Central memory CD4-positive, alpha-beta T cell (primary cell): ENCODE results near the gene MRPL28.
A peak's percentile ranks its signal among the peaks of the same experiment; 100 is the strongest.
"Not testable (repeated sequence)": the region's sequence is repeated elsewhere in the genome, so short reads cannot be mapped to it uniquely, and the experiment has no call there.

Experiments
- DNase-seq: peaks from one replicate; pipeline ENCODE4 v3.0.0; 2022
- total RNA-seq, 3 experiments: gene quantifications; one replicate each; lab custom pipeline; 2026; lab: John Stamatoyannopoulos, UW

The MRPL28 gene
- 14.3 to 82.2 (median 24.8) reads per million in 3 experiments for total RNA-seq

DNA sequence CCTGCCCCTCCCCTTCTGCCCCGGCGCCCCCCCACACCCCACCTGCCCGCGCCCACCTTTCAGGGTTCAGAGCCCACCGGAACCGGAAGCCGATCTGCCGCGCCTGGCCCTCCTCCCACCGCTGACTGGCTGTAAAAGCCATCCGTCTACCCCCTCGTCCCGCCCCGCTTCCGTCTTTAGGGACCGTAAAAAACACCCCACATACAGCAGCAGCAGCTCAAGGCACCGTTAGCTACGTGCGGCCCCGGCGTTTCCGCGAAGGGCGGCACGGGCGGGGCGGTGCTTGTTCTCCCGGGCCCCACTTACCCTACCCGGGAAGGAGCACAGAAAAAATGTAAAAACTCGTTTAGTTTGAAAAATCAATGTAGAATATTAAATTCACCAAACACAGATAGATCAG lies at the start of gene MRPL28:
TSS of gene MRPL28 (minus strand) at position 96 of the 400 bp plus-strand sequence. CDS start 320 bp downstream, outside the sequence.
- peak; percentile 87 for DNase-seq

DNA sequence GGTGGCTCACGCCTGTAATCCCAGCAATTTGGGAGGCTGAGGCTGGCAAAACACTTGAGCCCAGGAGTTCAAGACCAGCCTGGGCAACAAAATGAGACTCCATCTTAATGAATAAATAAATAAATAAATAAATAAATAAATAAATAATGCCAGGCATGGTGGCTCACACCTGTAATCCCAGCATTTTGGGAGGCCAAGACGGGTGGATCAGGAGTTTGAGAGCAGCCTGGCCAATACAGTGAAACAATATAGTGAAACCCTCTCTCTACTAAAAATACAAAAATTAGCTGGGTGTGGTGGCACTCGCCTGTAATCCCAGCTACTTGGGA lies 44.8 kb upstream of the MRPL28 start:
- DNase-seq: not testable (repeated sequence)

DNA sequence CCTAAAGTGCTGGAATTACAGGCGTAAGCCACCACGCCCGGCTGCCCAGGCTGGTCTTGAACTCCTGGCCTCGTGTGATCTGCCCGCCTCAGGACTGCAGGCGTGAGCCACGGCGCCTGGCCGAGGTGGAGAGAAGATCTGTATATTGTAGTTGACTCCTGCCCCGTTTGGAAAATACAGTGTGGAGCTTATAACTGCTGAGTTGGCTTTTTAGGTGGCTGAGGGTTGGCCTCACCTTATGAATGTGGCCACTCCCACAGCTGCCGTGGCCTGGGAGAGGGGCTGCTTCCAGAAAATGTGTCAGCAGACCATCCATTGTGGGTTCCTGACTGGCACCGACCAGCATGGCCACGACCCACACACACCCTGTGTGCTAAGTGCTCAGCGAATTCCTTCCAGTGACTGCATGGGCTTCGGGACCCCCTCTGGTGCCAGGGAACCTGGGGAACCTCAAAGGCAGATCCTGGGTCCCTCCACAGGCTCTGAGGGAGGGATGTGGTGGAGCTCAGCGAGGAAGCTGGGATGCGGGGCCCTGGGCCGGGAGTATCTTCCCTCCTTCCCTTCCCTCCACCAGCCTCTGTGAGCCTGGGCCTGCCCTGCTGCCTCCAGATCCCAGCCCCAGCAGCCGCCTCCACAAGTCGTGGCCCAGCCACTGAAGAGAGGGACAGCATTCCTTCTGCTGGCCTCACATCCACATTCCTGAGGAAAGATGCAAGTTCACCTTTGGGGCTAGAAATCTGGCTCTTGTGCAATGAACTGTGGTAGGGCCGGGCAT lies 44.2 kb upstream of the MRPL28 start:
- no peak for DNase-seq

DNA sequence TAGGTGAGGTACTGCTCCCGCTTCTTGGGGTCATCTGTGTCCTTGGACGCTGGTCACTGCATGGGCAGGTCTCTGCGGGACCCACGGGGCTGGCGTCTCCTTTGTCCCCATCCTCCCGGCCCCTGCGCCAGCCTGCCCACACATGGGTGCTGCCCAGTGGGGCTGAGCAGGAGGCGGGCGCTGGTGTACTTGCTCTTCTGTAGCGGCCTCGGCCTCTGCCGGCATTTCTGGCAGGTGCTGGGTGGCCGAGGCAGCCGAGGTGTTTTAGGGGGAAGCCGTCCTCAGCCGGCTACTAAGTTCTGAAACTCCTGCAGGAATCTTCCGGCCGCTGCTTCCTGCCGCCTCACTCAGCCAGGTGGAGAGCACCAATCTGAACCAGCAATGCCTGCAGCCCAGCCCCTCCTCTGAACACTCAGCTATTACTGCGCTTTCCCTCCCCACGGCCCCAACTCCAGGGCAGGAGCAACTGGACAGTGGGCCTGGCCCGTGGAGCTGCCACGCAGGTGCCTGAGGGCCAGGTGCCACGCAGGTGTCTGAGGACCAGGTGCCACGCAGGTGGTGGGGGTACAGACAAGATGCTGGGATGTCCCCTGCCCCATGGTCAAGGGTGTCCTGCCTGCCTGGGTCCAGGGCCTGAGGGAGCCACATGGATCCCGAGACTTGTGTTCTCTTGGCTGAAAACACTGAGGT lies 41.4 kb upstream of the MRPL28 start:
- DNase-seq: no peak

DNA sequence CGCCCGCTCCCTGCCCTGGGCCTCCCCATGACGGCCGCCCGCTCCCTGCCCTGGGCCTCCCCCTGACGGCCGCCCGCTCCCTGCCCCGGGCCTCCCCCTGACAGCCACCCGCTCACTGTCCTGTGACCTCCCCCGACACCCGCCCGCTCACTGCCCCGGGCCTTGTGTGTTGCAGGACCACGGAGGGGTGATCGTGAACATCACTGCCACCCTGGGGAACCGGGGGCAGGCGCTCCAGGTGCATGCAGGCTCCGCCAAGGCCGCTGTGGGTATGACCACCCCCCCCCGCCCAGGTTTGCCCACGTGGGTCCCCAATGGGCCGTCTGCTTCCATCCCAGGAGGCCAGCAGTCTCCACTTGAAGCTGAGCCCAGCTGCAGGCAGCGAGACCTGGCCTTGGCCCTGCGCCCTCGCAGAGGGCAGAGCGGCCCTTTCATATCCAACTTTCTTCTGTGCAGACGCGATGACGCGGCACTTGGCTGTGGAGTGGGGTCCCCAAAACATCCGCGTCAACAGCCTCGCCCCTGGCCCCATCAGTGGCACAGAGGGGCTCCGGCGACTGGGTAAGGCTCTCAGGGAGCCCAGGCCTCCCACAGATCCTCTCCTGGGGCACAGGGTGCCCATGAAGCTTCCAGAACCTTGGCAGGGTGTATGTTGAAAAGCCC lies 40.3 kb upstream of the MRPL28 start:
- DNase-seq: no peak

DNA sequence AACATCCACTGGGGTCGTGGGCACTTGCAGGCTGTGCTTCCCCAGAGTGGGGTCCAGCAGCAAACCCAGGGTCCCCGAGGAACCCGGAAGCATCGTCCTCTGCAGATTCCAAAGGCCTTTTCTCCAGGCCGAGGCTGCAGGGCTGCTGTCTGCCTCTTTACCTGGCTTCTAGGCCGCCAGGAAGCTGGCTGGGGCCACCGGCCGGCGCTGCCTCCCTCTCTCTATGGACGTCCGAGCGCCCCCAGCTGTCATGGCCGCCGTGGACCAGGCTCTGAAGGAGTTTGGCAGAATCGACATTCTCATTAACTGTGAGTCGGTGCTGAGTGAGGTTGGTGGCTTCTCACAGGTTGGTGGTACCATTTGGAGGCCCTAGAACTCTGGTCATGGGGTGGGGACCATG lies 36.9 kb upstream of the MRPL28 start:
- DNase-seq: no peak

DNA sequence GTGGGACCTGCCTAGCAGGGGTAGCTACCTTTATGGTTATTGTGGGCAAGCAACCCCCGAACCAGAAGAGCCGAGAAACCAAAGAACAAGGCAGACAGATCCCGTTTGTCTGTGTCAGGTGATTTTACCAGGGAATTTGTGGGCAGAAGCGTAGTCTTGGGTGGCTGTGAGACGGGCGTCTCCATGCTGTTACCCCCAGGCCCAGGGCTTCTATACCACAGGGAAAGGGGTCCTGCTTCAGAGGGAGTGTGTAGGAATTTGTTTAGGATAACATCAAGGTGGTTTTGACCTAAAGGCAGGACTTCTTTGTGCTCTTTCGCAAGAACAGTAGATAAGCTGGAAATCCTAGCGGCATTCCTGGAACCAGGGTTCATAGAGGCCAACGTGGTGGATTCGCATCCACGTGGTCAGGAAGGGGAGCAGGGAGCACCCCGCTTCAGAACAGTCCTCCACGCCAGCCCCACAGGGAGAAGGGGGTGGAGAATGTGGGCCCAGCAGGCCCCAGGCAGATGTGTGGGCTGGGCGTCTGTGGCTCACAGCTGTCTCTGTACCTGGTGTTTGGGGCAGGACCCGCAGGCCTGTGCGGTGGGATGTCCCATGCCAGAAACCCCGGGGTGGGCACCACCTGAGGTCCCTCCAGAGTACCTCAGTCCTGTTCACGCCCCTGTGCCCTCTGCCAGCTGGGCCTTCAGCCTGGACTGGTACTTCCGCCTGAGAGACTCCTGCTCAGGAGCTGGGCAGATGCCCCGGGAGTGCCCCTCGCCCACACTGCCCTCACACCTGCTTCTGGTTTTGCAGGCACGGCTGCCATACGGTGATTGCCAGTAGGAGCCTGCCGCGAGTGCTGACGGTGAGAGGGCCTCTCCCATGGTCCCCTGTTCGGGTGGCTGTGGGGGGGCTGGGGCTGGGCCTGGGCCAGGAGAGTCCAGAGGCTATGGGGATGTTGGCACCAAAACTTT lies 35.5 kb upstream of the MRPL28 start:
- DNase-seq: no peak

DNA sequence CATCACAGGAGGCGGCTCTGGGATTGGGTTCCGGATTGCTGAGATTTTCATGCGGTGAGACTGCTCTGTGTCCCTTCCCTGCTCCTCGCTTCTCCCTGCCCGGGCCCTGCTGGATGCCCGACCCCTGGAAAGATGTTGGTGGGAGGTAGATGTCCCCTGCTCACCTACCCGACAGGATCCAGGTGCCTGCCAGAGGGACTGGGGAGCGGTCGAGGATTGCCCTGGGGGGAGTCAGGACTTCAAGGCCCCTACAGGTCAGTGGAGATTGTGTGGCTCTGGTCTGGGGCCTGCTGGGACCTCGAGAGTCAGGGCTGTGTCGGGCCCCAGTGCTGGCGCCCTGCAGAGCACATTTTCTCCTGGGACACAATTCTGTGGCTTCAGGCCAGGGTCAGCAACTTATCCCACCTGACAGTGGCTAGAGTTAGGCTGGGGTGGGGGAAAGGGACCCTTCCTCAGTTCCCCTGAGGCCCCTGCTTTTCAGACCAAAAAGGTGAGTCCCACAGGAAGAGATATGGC lies 34.7 kb upstream of the MRPL28 start:
- no peak for DNase-seq

DNA sequence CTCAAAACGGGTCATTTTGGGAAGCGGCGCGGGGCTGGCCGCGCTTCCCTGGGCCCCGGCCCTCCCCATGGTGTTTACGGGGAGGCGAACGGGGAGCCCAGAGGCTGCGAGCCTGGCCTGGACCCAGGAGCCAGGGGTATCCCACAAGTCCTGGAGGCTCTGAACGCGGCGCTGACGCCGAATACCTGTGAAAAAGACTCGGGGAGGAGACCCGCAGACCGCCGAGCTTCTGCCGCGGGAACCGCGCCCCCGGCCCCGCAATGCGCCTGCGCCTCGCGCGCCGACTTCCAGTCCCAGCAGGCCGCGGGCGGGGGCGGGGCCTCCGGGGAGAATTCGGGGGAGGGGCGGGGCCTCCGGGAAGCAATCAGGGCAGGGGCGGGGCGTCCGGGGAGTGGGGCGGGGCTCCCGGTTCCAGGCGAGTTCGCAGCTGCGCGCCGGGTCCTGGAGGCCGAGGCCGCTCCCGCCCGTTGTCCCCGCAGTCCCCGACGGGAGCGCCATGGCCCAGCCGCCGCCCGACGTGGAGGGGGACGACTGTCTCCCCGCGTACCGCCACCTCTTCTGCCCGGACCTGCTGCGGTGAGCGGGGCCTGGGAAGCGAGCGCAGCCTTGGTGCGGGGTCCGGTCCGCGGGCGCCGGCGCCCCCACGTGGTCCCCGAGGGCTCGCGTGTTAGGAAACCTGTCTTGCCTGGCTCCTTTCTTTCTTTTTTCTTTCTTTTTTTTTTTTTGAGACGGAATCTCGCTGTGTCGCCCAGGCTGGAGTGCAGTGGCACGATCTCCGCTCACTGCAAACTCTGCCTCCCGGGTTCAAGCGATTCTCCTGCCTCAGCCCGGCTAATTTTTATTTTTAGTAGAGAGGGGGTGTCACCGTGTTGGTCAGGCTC lies 31.4 kb upstream of the MRPL28 start, which contains the start of gene DECR2:
TSS of gene DECR2 (plus strand) at position 418 of the 881 bp plus-strand sequence. CDS start at position 497, 79 bp downstream.
- DNase-seq: peak; percentile 92

DNA sequence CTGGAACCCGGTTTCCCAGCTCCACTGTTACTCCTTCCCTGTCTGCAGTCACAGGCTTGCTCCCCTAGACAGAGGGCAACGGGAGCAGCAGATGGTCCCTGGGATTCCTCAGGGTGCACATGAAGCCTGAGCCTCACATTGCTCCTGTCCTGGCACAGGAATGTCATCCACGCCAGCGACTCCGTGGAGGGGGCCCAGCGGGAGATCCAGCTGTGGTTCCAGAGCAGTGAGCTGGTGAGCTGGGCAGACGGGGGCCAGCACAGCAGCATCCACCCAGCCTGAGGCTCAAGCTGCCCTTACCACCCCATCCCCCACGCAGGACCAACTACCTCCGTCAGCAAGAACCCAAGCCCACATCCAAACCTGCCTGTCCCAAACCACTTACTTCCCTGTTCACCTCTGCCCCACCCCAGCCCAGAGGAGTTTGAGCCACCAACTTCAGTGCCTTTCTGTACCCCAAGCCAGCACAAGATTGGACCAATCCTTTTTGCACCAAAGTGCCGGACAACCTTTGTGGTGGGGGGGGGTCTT lies 29.8 kb upstream of the MRPL28 start:
- DNase-seq: no peak

DNA sequence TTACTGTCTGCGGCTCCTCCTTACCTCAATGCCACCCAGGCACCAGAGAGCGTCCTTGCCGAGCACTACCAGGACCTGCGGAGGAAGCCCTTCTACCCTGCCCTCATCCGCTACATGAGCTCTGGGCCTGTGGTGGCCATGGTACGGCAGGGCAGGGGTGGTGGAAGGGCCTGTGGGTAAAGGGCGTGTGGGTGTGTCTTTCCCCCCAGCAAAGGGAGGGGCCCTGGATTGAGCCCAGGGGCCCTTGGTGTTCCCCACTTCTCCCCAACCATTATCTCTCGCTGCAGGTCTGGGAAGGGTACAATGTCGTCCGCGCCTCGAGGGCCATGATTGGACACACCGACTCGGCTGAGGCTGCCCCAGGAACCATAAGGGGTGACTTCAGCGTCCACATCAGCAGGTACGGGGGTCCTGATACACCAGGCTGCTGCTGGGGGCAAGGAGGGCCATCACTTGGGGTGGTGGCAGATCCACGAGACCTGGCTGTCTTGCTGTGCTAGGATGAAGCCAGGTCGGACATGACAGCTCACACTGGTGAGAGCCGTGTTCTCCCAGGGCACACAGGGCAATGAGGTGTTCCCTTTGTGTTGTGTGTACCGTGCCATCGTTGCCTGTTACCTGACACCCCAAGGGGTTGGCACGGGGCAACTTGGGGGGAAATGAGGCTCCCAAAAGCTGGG lies 29.1 kb upstream of the MRPL28 start:
- no peak for DNase-seq

DNA sequence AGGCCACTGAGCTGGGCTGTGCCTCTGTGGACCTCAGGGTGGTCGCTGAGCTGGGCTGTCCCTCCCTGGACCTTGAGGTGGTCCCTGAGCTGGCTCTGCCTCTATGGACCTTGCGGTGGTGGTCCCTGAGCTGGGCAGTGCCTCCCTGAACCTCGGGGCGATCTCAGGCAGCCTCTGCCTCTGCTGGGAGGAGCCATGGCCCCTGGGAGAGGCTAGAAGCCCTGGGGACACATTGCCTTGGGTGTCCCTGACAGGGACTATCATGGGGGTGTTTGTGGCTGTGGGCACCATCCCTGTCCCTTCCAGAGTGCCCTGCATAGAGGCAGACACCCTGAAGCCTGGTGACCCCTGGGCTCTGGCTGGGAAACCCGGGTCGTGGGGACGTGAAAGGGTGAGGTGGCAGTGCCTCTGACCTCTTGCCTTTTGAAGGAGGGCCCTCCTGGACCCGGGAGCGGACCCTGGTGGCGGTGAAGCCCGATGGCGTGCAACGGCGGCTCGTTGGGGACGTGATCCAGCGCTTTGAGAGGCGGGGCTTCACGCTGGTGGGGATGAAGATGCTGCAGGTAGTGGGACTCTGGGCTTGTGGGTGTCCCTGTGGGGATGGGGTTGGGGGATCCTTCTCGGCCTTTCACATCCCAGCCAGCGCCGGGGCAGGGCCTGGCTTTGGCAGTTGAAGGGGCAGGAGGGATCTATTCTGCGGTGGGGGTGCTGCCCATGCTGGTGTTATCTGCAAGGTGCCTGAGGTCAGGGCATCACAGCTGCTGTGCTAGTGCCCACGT lies 28.4 kb upstream of the MRPL28 start:
- no peak for DNase-seq

DNA sequence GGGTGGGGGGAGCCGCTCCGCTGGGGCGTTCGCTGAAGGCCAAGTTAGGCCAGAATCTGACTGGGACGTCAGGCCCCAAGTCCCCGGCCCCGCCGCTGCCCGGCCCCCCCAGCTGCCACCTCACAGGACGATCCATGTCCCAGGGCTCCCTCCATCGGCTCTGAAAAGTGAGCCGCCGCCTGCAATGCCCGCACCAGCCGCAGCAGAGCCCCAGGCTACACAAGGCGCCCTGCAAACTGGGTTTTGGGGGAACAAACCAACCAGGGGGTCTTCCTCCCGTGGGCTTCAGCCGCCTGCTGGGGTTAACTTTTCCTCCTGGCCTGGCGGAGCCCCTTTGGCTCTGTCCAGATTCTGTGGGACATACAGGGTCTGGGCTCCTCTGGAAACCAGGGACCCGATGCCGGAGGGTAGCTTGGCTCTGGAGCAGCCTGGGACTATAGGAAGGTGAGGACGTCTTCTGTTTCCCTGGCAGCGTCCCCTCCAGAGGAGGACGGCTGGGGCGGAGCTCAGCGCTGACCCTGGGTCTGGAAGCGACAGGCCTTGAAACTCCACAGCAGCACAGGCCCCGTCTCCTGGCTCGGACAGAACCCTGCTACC lies 27.5 kb upstream of the MRPL28 start:
- DNase-seq: peak; percentile 22

DNA sequence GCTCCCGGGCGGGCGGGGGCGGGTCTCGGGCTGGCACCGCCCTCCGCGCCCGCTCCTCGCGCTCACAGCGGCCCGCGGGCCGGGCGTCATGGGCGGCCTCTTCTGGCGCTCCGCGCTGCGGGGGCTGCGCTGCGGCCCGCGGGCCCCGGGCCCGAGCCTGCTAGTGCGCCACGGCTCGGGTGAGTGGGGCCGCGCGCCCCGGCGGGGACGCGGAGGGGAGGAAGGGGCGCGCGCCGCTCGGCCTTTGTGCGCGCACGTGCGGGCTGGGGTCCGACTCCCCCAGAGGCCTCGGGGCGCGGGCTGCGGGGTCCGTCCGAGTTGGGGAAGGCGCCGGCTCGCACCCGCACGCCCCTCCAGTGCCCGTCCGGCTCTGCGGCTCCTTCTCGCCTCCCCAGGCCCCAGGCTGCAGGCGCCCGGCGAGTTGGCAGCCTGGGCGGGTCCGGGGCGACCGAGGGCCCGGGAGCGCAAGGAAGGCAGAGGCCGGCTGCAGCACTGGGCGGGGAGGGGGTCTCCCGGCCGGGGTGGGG lies 26.9 kb upstream of the MRPL28 start, which contains the start of gene NME4:
TSS of gene NME4 (plus strand) at position 65 of the 527 bp plus-strand sequence. CDS start at position 89, 24 bp downstream.
- peak; percentile 18 for DNase-seq

DNA sequence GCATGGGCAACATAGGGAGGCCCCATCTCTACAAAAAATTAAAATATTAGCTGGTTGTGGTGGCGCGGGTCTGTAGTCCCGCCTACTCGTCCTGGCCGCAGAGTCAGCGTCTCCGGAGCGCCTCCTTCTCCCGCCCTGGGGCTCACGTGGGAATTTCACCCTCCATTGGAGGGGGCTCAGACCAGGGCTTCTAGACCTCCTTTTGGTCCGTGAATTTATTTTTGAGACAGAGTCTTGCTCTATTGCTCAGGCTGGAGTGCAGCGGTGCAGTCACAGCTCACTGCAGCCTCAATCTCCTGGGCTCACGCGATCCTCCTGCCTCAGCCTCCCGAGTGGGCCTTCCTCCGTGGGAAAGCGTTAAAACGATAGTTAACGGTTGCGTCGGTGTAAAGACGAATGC lies 26.3 kb upstream of the MRPL28 start:
- DNase-seq: no peak

DNA sequence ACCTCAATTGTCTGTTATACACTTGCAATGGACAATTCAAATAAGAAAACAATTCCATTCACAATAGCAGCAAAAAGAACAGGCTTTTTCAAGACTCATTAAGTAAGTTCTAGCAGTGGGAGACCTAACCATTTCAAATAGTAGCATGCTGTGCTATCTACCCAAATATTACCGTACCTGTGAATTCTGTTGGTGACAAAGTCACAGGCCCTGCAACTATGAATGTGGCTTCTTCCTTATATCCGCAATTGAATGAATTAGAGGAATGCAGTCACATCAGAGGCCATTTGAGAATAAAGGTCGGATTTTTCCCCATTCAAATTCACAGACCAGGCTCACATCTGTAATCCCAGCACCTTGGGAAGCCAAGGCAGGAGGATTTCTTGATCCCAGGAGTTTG lies 25.9 kb upstream of the MRPL28 start:
- no peak for DNase-seq

DNA sequence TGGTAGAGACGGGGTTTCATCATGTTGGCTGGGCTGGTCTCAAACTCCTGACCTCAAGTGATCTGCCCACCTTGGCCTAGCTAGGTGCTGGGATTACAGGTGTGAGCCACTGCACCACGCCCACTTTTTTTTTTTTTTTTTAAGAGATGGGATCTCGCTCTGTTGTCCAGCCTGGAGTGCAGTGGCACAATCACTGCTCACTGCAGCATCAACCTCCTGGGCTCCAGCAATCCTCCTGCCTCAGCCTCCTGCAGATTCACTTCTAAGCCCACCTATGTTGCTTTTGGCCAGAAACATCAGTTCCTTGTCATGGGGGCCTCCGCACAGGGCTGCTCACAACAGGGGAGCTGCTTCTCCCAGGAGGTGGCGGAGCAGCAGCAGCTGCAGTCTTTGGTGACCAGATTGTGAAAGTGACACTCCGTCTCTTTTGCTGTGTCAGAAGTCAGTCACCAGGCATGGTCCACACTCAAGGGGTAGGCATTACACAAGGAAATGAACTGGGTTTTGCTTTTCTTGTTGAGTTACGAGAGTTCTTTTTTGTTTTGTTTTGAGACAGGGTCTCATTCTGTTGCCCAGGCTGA lies 22.2 kb upstream of the MRPL28 start:
- no peak for DNase-seq

DNA sequence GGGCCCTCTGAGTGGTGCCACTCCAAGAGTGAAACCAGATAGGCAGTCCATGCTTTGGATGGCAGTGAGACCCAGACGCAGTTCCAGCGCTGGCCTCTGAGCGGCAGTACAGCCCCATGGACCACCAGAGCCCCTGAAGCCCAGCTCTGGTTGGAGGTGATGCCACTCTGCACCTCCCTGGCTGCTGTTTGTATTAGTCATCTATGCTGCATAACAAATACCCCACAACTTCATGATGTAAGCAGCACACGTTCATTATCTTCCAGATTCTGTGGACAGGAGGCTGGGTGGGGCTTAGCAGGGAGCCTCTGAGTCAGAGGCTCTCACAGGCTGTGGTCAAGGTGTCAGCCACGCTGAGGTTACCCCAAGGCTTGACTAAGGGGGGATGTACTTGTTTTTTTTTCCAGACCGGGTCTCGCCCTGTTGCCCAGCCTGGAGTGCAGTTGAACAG lies 21.6 kb upstream of the MRPL28 start:
- peak; percentile 61 for DNase-seq
